GM18858 (cell line): ENCODE results near the gene CCDC88B.
A peak's percentile ranks its signal among the peaks of the same experiment; 100 is the strongest.
"Not testable (repeated sequence)": the region's sequence is repeated elsewhere in the genome, so short reads cannot be mapped to it uniquely, and the experiment has no call there.

ENCODE experiments used
- ATAC-seq: cut with Tn5 transposase; IDR thresholded peaks from one replicate; pipeline ENCODE4 v1.9.1; 2021; ENCODE audit not compliant: unreplicated experiment

The CCDC88B gene

GRCh38 chr11:64305075-64305690 lies 34.8 kb upstream of the CCDC88B start, which contains the start of gene ESRRA:
ESRRA (plus strand) TSS chr11:64305524; CDS start chr11:64307180, 1,656 bp downstream.
- peak; percentile 48 for ATAC-seq

GRCh38 chr11:64305691-64306562 lies 34.1 kb upstream of the CCDC88B start:
- ATAC-seq, result no peak

- ATAC-seq, result no peak
These were observed 33.5 kb upstream of the CCDC88B start for GRCh38 chr11:64306563-64306875.

GRCh38 chr11:64306876-64307622 lies 33.0 kb upstream of the CCDC88B start:
- ATAC-seq, result no peak

- ATAC-seq, result not testable (repeated sequence)
These were observed 32.2 kb upstream of the CCDC88B start for GRCh38 chr11:64307795-64308194.

GRCh38 chr11:64312947-64313346 lies 27.1 kb upstream of the CCDC88B start:
- ATAC-seq, result no peak

GRCh38 chr11:64313491-64314145 lies 26.4 kb upstream of the CCDC88B start:
- no peak for ATAC-seq

GRCh38 chr11:64314146-64314804 lies 25.7 kb upstream of the CCDC88B start:
- no peak for ATAC-seq

- no peak for ATAC-seq
These were observed 25.0 kb upstream of the CCDC88B start for GRCh38 chr11:64314805-64315561.

GRCh38 chr11:64315667-64316526 lies 24.1 kb upstream of the CCDC88B start:
- not testable (repeated sequence) for ATAC-seq

GRCh38 chr11:64316672-64317324 lies 23.2 kb upstream of the CCDC88B start:
- no peak for ATAC-seq

- ATAC-seq, result peak; percentile 47
These were observed 22.6 kb upstream of the CCDC88B start, which contains the start of gene TRMT112 for GRCh38 chr11:64317325-64317960. TRMT112 (minus strand) TSS chr11:64317559; CDS start chr11:64317526, 33 bp downstream.

- ATAC-seq, result peak; percentile 63
These were observed 21.8 kb upstream of the CCDC88B start, which contains the start of gene PRDX5 for GRCh38 chr11:64317961-64318765. PRDX5 (plus strand) TSS chr11:64318121; CDS start chr11:64318216, 95 bp downstream.

GRCh38 chr11:64318766-64319761 lies 20.9 kb upstream of the CCDC88B start:
- ATAC-seq, result no peak

- ATAC-seq, result no peak
These were observed 19.4 kb upstream of the CCDC88B start for GRCh38 chr11:64320556-64320955.

- ATAC-seq, result no peak
These were observed 19.0 kb upstream of the CCDC88B start for GRCh38 chr11:64321026-64321425.
